ENCODE data around the gene PLXDC2. TPM values are rescaled to one million over a fixed set of nuclear protein-coding genes. Genes with fewer than 3 reads are reported as not detected.

PLXDC2 gene
- total RNA-seq, 1 experiment from 2014 or later, result 0.20 TPM

DNA sequence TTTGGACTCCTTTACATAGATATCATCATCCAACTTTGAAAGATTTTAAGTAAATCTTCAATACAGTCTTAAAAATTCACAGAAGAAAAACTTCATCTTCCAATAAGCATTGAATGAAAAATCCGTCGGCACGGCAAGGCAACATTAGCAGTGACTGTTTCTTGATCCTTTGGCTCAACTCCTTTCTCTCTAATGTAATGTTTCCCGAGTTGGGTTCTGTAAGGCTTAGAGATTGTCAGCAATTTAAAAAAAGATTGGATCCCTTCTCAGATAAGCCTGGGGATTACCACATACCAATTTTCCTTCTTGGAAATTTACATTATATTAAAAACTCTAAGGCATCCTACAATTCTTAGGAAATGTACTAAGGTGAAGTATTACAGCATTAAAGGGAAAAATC lies 291.8 kb downstream of the PLXDC2 start:
- ChIA-PET RAD21 (ENCODE audit: low non-redundant PET in 1 of 2, low total read pairs in 2 of 2, uncharacterized antibody in 2 of 2, unreplicated experiment in 2 of 2) (no interaction called here), POLR2A (no interaction called here), CTCF (no interaction called here)
- no peaks in the 10 kb centered on the region for H3K9me2 ChIP-seq (ENCODE audit: insufficient read depth)
- H3K4me3 ChIP-seq (replicated peaks in 1 of 2; ENCODE audit: low read depth in 1 of 2, low read length in 2 of 2), result no peak overlapping the region
- no peaks in the 10 kb centered on the region for H3K4me1 ChIP-seq (ENCODE audit: control insufficient read depth in 1 of 2, insufficient read depth in 2 of 2, low read length in 2 of 2)
- no peak overlapping the region for H3K27ac ChIP-seq (ENCODE audit: low read depth, low read length)
- DNase-seq (ENCODE audit: low read depth, low spot score) (no peak), ATAC-seq (no peak)
- no peak overlapping the region for H3K4me2 ChIP-seq (ENCODE audit: low read length)
- no TSS peak for BruUV-seq (replicated peaks)
- TF ChIP-seq CBX3 (IDR thresholded peaks at IDR 0.05; ENCODE audit: low read depth) (no peak), JUND (IDR thresholded peaks at IDR 0.05) (no peak), ZNF274 (IDR thresholded peaks at IDR 0.05; ENCODE audit: low read depth, low read length) (no peak), TCF7L2 (IDR thresholded peaks at IDR 0.05; ENCODE audit: borderline replicate concordance, extremely low read depth, insufficient read depth, insufficient read length) (no peak), SRF (IDR thresholded peaks at IDR 0.05; ENCODE audit: low read depth) (no peak), EGR1 (IDR thresholded peaks at IDR 0.05; ENCODE audit: low read depth) (no peak), POLR2AphosphoS5 (IDR thresholded peaks at IDR 0.05; ENCODE audit: low read depth, low read length) (no peak), EZH2phosphoT487 (IDR thresholded peaks at IDR 0.05; ENCODE audit: borderline replicate concordance) (no peak), POLR2A (IDR thresholded peaks at IDR 0.05; ENCODE audit: borderline replicate concordance, extremely low read depth, insufficient read depth, insufficient read length) (no peak), CEBPB (IDR thresholded peaks at IDR 0.05; ENCODE audit: low read depth) (no peak), SIN3A (IDR thresholded peaks at IDR 0.05; ENCODE audit: low read depth) (no peak)
- TF ChIP-seq, protein P1, sequence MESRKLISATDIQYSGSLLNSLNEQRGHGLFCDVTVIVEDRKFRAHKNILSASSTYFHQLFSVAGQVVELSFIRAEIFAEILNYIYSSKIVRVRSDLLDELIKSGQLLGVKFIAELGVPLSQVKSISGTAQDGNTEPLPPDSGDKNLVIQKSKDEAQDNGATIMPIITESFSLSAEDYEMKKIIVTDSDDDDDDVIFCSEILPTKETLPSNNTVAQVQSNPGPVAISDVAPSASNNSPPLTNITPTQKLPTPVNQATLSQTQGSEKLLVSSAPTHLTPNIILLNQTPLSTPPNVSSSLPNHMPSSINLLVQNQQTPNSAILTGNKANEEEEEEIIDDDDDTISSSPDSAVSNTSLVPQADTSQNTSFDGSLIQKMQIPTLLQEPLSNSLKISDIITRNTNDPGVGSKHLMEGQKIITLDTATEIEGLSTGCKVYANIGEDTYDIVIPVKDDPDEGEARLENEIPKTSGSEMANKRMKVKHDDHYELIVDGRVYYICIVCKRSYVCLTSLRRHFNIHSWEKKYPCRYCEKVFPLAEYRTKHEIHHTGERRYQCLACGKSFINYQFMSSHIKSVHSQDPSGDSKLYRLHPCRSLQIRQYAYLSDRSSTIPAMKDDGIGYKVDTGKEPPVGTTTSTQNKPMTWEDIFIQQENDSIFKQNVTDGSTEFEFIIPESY (IDR thresholded peaks at IDR 0.05; ENCODE audit: extremely low read depth, insufficient replicate concordance, low read length), result no peak
- TF ChIP-seq, protein P2, sequence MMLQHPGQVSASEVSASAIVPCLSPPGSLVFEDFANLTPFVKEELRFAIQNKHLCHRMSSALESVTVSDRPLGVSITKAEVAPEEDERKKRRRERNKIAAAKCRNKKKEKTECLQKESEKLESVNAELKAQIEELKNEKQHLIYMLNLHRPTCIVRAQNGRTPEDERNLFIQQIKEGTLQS (IDR thresholded peaks at IDR 0.05), result no peak
- TF ChIP-seq, protein P3, sequence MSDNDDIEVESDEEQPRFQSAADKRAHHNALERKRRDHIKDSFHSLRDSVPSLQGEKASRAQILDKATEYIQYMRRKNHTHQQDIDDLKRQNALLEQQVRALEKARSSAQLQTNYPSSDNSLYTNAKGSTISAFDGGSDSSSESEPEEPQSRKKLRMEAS (IDR thresholded peaks at IDR 0.05), result no peak
- TF ChIP-seq, protein P4, sequence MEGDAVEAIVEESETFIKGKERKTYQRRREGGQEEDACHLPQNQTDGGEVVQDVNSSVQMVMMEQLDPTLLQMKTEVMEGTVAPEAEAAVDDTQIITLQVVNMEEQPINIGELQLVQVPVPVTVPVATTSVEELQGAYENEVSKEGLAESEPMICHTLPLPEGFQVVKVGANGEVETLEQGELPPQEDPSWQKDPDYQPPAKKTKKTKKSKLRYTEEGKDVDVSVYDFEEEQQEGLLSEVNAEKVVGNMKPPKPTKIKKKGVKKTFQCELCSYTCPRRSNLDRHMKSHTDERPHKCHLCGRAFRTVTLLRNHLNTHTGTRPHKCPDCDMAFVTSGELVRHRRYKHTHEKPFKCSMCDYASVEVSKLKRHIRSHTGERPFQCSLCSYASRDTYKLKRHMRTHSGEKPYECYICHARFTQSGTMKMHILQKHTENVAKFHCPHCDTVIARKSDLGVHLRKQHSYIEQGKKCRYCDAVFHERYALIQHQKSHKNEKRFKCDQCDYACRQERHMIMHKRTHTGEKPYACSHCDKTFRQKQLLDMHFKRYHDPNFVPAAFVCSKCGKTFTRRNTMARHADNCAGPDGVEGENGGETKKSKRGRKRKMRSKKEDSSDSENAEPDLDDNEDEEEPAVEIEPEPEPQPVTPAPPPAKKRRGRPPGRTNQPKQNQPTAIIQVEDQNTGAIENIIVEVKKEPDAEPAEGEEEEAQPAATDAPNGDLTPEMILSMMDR (IDR thresholded peaks at IDR 0.05 in 2 of 3, conservative IDR thresholded peaks at IDR 0.05 in 1 of 3; ENCODE audit: borderline replicate concordance in 1 of 3, insufficient read depth in 1 of 3, low read depth in 2 of 3, low read length in 2 of 3), result no peak
- intact Hi-C loops (cut with micrococcal nuclease), result no loop called here
- no peaks in the 10 kb centered on the region for H3K27me3 ChIP-seq (ENCODE audit: insufficient read depth, low read length)
- H3K79me2 ChIP-seq (ENCODE audit: insufficient read depth, low read length), result no peaks in the 10 kb centered on the region
- H3K9ac ChIP-seq (ENCODE audit: low read length), result no peak overlapping the region
- H2AFZ ChIP-seq (ENCODE audit: low read depth, low read length, poor library complexity, severe bottlenecking), result no peak overlapping the region
- peaks cover 14 to 19% of the 10 kb centered on the region in 2 experiments; a peak in 2 of 4 replicates for H3K9me3 ChIP-seq (ENCODE audit: control insufficient read depth in 1 of 2, insufficient read depth in 1 of 2, low read depth in 1 of 2, low read length in 2 of 2)
- no peaks in the 10 kb centered on the region for H4K20me1 ChIP-seq (ENCODE audit: insufficient read depth)
- no peaks in the 10 kb centered on the region for H3K36me3 ChIP-seq (ENCODE audit: control insufficient read depth in 1 of 2, insufficient read depth in 2 of 2, low read length in 2 of 2)

Measured in HCT116 (cell line).